ENCODE measurements around the gene HIVEP2. TPM values are rescaled to one million over a fixed set of nuclear protein-coding genes. Genes with fewer than 3 reads are reported as not detected.

The HIVEP2 gene
- total RNA-seq, 2 experiments from 2014 or later: 30.2 to 35.4 TPM

- no peak overlapping the region for H3K4me3 Mint-ChIP-seq
- H3K36me3 Mint-ChIP-seq (ENCODE audit: low read depth): peaks cover 48% of the 10 kb centered on the region
- ChIA-PET POLR2A (no interaction called here), CTCF (no interaction called here)
- peaks cover 87% of the 10 kb centered on the region for H3K4me1 Mint-ChIP-seq
- peaks cover 5% of the 10 kb centered on the region for H3K9me3 Mint-ChIP-seq
- H3K27me3 Mint-ChIP-seq: no peaks in the 10 kb centered on the region
- peak overlapping the region; percentile 33 for H3K27ac Mint-ChIP-seq
- no peak for DNase-seq
Measured at GRCh38 chr6:142911430-142911829, 33.5 kb downstream of the HIVEP2 start.

- DNase-seq: no peak
- ChIA-PET CTCF (interaction anchor here (0.6 to 1.0 kb wide), 2 partner anchors 10 to 11 kb away, joined by 3 read pairs; no protein-coding TSS in a partner anchor), POLR2A (no interaction called here)
- no peak overlapping the region for H3K27ac Mint-ChIP-seq
- no peak overlapping the region for H3K4me3 Mint-ChIP-seq
- H3K27me3 Mint-ChIP-seq: no peaks in the 10 kb centered on the region
- peaks cover 34% of the 10 kb centered on the region for H3K36me3 Mint-ChIP-seq (ENCODE audit: low read depth)
- H3K4me1 Mint-ChIP-seq: peaks cover 76% of the 10 kb centered on the region
- H3K9me3 Mint-ChIP-seq: peaks cover 5% of the 10 kb centered on the region
Measured at GRCh38 chr6:142909686-142910085, 35.3 kb downstream of the HIVEP2 start.

GRCh38 chr6:142908235-142908634 lies 36.7 kb downstream of the HIVEP2 start:
- DNase-seq: no peak
- ChIA-PET CTCF (interaction anchor here (1.2 kb wide), 2 partner anchors 8 to 25 kb away, joined by 3 to 5 read pairs; no protein-coding TSS in a partner anchor), POLR2A (no interaction called here)
- no peaks in the 10 kb centered on the region for H3K27me3 Mint-ChIP-seq
- H3K4me1 Mint-ChIP-seq: peaks cover 76% of the 10 kb centered on the region
- peaks cover 5% of the 10 kb centered on the region for H3K9me3 Mint-ChIP-seq
- peaks cover 33% of the 10 kb centered on the region for H3K36me3 Mint-ChIP-seq (ENCODE audit: low read depth)
- peak overlapping the region; percentile 83 for H3K4me3 Mint-ChIP-seq
- H3K27ac Mint-ChIP-seq: peak overlapping the region; percentile 95

- peak; percentile 55 for DNase-seq
- peaks cover 27% of the 10 kb centered on the region for H3K36me3 Mint-ChIP-seq (ENCODE audit: low read depth)
- H3K4me1 Mint-ChIP-seq: peaks cover 76% of the 10 kb centered on the region
- H3K27me3 Mint-ChIP-seq: no peaks in the 10 kb centered on the region
- H3K27ac Mint-ChIP-seq: peak overlapping the region; percentile 95
- ChIA-PET CTCF (interaction anchor here (0.9 to 1.5 kb wide), 7 partner anchors 8 to 65 kb away, joined by 3 to 5 read pairs (median 4); no protein-coding TSS in a partner anchor), POLR2A (interaction anchor here (0.6 to 1.0 kb wide), 2 partner anchors 19 to 90 kb away, joined by 3 to 4 read pairs; no protein-coding TSS in a partner anchor)
- H3K9me3 Mint-ChIP-seq: peaks cover 5% of the 10 kb centered on the region
- H3K4me3 Mint-ChIP-seq: peak overlapping the region; percentile 83
Measured at GRCh38 chr6:142907544-142907943, 37.4 kb downstream of the HIVEP2 start.

GRCh38 chr6:142906945-142907470 lies 38.0 kb downstream of the HIVEP2 start:
- Mint-ChIP-seq H3K4me1 (peaks cover 77% of the 10 kb centered on the region), H3K4me3 (peak overlapping the region; percentile 83), H3K9me3 (peaks cover 5% of the 10 kb centered on the region), H3K36me3 (ENCODE audit: low read depth) (peaks cover 25% of the 10 kb centered on the region), H3K27ac (peak overlapping the region; percentile 95), H3K27me3 (no peaks in the 10 kb centered on the region)
- ChIA-PET POLR2A (interaction anchor here (1.0 kb wide), 1 partner anchor 20 kb away, joined by 4 read pairs; no protein-coding TSS in a partner anchor), CTCF (interaction anchor here (0.9 to 1.5 kb wide), 8 partner anchors 8 to 102 kb away, joined by 3 to 5 read pairs (median 4); no protein-coding TSS in a partner anchor)
- DNase-seq: peak; percentile 46

- Mint-ChIP-seq H3K27ac (peak overlapping the region; percentile 91), H3K4me3 (peak overlapping the region; percentile 58), H3K9me3 (peaks cover 3% of the 10 kb centered on the region), H3K36me3 (ENCODE audit: low read depth) (peaks cover 33% of the 10 kb centered on the region), H3K27me3 (no peaks in the 10 kb centered on the region), H3K4me1 (peaks cover 72% of the 10 kb centered on the region)
- DNase-seq: no peak
- ChIA-PET POLR2A (no interaction called here), CTCF (interaction anchor here (0.6 to 1.5 kb wide), 3 partner anchors 10 to 21 kb away, joined by 3 read pairs; no protein-coding TSS in a partner anchor)
Measured at GRCh38 chr6:142903812-142904211, 41.2 kb downstream of the HIVEP2 start.

DNA sequence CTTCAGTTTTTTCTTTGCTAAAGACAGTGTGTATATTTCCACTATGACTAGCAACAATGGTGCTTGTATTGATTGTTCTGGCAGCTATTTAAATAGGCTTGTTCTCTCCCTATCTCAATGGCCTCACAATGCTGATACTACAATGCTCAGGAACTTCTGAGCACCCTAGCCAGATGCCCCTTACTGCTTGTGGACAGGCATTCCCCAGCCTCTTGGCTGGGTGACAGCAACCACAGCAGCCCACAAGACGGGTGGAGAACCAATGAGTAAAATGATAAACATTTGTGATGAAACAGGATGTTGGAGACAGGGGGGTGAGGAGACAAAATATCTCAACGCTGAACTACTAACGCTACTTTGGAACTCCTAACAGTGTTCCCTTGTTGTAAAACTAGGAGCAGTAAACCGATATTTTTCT lies 42.3 kb downstream of the HIVEP2 start:
- Mint-ChIP-seq H3K36me3 (ENCODE audit: low read depth) (peaks cover 26% of the 10 kb centered on the region), H3K27ac (peak overlapping the region; percentile 91), H3K4me3 (peak overlapping the region; percentile 58), H3K4me1 (peaks cover 62% of the 10 kb centered on the region), H3K27me3 (no peaks in the 10 kb centered on the region), H3K9me3 (no peaks in the 10 kb centered on the region)
- POLR2A ChIA-PET: no interaction called here
- CTCF ChIA-PET: interaction anchor here (1.1 to 1.5 kb wide), 4 partner anchors 9 to 16 kb away, joined by 3 to 4 read pairs (median 3); no protein-coding TSS in a partner anchor
- DNase-seq: peak; percentile 78

GRCh38 chr6:142901611-142902010 lies 43.4 kb downstream of the HIVEP2 start:
- Mint-ChIP-seq H3K27me3 (no peaks in the 10 kb centered on the region), H3K4me1 (peaks cover 52% of the 10 kb centered on the region), H3K36me3 (ENCODE audit: low read depth) (peaks cover 22% of the 10 kb centered on the region), H3K9me3 (no peaks in the 10 kb centered on the region), H3K27ac (peak overlapping the region; percentile 91), H3K4me3 (peak overlapping the region; percentile 51)
- ChIA-PET CTCF (interaction anchor here (1.1 kb wide), 3 partner anchors 9 to 15 kb away, joined by 3 to 4 read pairs (median 3); no protein-coding TSS in a partner anchor), POLR2A (interaction anchor here (0.7 kb wide), 1 partner anchor 59 kb away, joined by 3 read pairs; no protein-coding TSS in a partner anchor)
- no peak for DNase-seq

GRCh38 chr6:142900227-142900971 lies 44.6 kb downstream of the HIVEP2 start:
- H3K27ac Mint-ChIP-seq: peak overlapping the region; percentile 82
- peak; percentile 43 for DNase-seq
- ChIA-PET CTCF (interaction anchor here (1.3 kb wide), 1 partner anchor 13 kb away, joined by 3 read pairs; no protein-coding TSS in a partner anchor), POLR2A (no interaction called here)
- H3K4me3 Mint-ChIP-seq: peak overlapping the region; percentile 15
- H3K27me3 Mint-ChIP-seq: no peaks in the 10 kb centered on the region
- H3K36me3 Mint-ChIP-seq (ENCODE audit: low read depth): peaks cover 29% of the 10 kb centered on the region
- H3K9me3 Mint-ChIP-seq: no peaks in the 10 kb centered on the region
- H3K4me1 Mint-ChIP-seq: peaks cover 55% of the 10 kb centered on the region

DNA sequence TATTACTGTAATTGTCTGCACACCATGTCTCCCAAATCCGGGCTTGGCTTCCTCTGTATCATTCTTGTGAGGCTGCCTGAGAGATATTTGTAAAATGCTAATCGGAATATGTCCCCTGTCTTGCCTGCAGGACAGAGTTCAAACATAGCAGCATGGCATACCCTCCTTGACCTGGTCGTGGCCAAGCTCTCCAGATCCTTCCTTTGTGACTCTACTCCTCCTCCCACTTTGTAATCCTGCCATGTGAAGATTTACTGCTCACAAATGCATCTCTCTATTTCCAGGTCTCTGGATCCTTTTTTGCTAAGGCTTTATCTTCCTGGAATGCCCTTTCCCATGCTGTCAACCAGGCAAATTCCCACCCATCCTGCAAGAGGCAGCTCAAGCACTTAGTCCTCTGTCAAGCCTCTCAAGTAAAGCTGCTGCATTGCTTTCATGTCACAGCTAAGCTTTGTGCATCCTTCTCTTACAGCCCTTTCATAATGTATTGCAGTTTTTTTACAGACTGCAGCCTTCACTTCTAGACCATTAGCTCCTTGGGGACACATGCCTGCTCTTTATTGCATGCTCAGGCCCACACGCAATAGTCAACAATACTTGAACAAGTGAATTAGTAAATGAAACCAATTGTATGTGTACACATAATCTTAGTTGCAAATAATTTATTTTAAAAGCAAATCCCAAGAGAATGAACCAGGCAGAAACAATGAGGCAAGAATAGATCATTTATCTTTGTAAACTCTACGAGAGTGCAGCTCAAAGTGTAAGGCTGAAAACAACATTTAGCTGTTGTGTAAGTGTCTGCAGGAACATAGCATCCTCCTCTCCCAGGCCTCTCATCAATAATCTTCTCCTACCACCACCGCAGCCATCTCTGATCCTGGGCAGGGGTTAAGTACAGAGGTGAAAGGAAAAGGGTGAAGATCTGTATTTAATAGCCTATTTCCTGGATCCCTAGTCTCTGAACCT lies 45.8 kb downstream of the HIVEP2 start:
- CTCF ChIA-PET: interaction anchor here (0.9 to 1.3 kb wide), 3 partner anchors 8 to 15 kb away, joined by 3 to 4 read pairs (median 3); no protein-coding TSS in a partner anchor
- POLR2A ChIA-PET: no interaction called here
- no peaks in the 10 kb centered on the region for H3K27me3 Mint-ChIP-seq

DNA sequence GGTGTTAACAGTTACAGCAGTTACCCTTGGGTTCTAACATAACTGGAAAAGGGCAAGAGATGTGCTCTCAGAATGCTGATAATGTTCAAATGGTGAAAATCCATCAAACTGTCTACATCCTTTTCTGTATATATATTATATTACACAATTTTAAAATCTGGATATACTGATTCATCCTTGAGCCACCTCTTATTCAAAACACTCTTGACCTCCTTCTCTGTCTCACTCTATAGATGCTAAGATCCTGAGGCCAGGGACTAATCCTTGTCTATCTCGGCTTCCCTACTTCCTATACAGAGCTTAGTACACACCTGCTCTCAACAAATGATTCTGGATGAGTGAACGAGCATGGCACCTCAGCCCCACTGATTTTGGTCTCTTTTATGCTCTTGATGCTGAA lies 47.3 kb downstream of the HIVEP2 start:
- ChIA-PET POLR2A (no interaction called here), CTCF (no interaction called here)
- Mint-ChIP-seq H3K9me3 (no peaks in the 10 kb centered on the region), H3K36me3 (ENCODE audit: low read depth) (peaks cover 35% of the 10 kb centered on the region), H3K4me3 (no peak overlapping the region), H3K4me1 (peaks cover 37% of the 10 kb centered on the region), H3K27me3 (no peaks in the 10 kb centered on the region), H3K27ac (no peak overlapping the region)
- DNase-seq: no peak

More for the DNA sequence above, 45.8 kb downstream of the HIVEP2 start:
- Mint-ChIP-seq H3K36me3 (ENCODE audit: low read depth) (peaks cover 36% of the 10 kb centered on the region), H3K27ac (peak overlapping the region; percentile 27), H3K4me3 (no peak overlapping the region), H3K9me3 (no peaks in the 10 kb centered on the region), H3K4me1 (peaks cover 51% of the 10 kb centered on the region)
- DNase-seq: no peak

DNA sequence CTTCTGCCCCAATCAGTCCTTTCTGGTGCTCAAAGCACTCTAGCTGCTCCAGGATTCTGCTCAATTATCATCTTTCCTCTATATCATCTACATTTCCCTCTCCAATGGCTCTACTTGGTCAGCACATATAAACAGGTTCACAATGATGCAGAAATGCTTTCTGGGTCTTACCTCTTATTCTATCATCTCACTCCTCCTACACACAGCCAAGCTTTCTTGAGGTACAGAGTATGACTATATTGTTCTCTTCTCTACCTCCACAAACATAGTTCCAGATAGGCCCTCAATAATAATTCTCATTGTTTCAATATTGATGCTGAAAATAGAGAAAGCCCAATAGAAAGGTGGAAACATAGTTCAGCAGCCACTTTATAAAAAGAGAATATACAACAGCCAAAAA lies 48.2 kb downstream of the HIVEP2 start:
- H3K27ac Mint-ChIP-seq: no peak overlapping the region

More for the DNA sequence above, 48.2 kb downstream of the HIVEP2 start:
- no peak overlapping the region for H3K4me3 Mint-ChIP-seq
- no peaks in the 10 kb centered on the region for H3K27me3 Mint-ChIP-seq
- H3K4me1 Mint-ChIP-seq: peaks cover 35% of the 10 kb centered on the region
- H3K9me3 Mint-ChIP-seq: no peaks in the 10 kb centered on the region
- POLR2A ChIA-PET: no interaction called here
- no peak for DNase-seq
- peaks cover 31% of the 10 kb centered on the region for H3K36me3 Mint-ChIP-seq (ENCODE audit: low read depth)
- CTCF ChIA-PET: no interaction called here

All from activated CD4-positive, alpha-beta T cell treated with anti-CD3 and anti-CD28 coated beads, Interleukin-2, amount 10 ng/mL, durations not matched to agents 7 days and 5 days (primary cell).